ENCODE results near the gene IRF4.
A peak's percentile ranks its signal among the peaks of the same experiment; 100 is the strongest.
"Not testable (repeated sequence)": the region's sequence is repeated elsewhere in the genome, so short reads cannot be mapped to it uniquely, and the experiment has no call there.

The IRF4 gene

DNA sequence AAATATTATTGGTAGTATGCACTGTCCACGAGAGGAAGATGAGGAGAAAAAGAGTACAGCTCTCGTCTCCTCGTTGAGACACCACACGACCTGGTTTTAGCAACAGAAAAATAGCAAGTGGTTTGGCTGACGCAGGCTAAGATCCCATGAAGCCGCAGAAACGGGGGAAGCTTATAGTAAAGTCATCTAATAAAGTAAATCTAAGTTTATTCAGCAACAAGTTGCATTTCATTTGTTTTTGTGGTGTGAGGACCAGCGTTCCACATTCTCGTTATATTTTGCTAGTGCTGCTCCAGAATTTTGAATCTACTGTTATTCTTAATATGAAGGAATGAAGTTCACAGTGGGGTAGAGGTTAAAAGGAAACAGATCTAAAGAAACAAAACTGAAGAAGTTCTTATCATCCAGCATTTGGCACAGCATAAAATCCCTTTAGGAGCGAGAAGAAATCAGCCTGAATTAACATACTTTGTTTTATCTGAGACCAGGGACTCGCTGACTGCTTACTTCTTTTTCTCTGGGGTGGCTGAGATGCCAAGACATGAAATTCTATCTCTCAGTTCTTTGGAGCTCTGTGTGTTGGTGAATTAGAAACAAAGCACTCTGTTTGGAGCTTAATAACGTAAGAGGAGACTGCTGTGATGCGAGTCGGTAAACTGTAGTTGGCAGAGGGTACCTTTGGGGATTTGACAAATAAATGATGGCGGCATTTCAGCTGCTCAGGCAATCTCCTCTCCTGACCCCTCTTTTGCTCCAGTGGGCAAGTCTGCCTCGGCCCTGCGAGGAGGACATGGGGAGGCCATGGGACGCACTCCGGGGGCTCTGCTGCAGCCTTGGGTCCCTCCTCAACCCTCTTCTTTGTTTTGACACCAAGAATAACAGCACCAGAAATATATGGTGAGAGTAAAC, 24.9 kb upstream of the IRF4 start:
- DNase-seq, result no peak

GRCh38 chr6:367298-367794, 24.2 kb upstream of the IRF4 start:
- DNase-seq, result no peak

- DNase-seq, result no peak
Measured at GRCh38 chr6:367891-368630, 23.5 kb upstream of the IRF4 start.

GRCh38 chr6:369559-370431, 21.8 kb upstream of the IRF4 start:
- no peak for DNase-seq

- DNase-seq, result no peak
Measured at GRCh38 chr6:370555-370954, 21.0 kb upstream of the IRF4 start.

GRCh38 chr6:371851-372250, 19.7 kb upstream of the IRF4 start:
- not testable (repeated sequence) for DNase-seq

GRCh38 chr6:372336-372911, 19.1 kb upstream of the IRF4 start:
- peak in 1 of 2 donors; percentile 27 for DNase-seq

GRCh38 chr6:373031-373430, 18.5 kb upstream of the IRF4 start:
- DNase-seq, result no peak

GRCh38 chr6:373773-374724, 17.5 kb upstream of the IRF4 start:
- no peak for DNase-seq

DNA sequence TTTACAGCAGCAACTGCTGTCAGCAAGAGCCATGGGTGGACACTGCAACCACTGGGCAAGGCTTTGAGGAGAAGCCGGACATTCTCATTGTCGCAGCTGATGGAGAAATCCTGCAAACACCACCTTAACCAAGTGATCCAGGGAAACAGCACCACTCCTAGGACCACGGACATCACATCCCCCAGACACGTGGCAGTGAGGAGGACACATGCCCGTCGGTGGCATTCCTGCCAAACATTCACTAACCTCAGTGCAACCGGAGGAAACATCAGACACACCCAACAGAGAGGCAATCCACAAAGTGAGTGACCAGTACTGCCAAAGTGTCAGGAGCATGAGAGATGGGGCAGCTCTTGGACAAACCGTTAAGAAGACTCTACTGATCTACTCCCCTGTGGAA, 16.6 kb upstream of the IRF4 start:
- no peak for DNase-seq

DNA sequence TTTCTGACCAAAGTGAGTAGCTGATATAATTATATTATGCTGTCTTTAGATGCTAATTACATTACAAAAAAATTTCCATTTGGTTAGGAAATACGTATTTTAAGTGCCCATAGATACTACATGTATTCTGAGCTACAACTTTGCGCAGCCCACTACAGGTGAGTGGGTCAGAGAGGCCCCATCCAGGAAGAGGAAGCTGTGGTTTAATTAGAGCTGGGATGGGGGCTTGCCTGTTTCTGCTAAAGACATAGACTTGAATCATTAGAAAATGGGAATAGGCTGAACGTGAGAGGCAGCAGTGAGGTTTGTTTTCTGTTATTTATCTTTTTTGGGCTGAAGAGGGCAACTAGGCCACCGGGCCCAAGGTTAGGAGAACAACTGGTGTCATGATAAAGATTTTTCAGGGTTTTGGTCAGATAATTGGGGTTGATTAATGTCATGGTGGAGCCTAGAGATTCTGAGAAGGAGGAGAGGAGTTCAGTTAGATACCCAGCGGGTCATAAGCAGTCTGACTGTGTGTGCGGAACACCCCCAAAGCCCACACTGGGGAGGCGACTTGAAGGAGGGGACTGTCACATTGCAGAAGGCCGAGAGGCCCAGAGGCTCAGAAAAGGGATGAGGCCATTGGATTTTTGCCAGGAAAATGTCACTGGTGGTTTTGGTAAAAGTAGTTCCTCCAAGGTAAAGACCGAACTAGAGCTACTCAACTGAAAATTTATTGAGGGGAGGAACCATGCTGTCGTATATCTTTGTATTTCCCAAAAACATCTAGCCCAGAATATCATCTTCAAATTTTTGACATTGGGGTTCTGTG, 14.5 kb upstream of the IRF4 start:
- no peak for DNase-seq

DNA sequence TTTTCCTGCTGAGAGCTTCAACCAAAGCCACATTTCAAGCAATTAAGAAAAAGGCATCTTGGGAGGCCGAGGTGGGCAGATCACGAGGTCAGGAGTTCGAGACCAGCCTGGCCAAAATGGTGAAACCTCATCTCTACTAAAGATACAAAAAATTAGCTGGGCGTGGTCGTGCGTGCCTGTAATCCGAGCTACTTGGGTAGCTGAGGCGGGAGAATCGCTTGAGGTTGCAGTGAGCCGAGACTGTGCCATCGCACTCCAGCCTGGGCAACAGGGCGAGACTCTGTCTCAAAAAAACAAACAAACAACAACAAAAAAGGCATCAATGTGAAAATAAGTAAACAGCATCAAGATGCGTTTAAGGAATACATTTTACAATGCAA, 13.9 kb upstream of the IRF4 start:
- DNase-seq, result not testable (repeated sequence)

DNA sequence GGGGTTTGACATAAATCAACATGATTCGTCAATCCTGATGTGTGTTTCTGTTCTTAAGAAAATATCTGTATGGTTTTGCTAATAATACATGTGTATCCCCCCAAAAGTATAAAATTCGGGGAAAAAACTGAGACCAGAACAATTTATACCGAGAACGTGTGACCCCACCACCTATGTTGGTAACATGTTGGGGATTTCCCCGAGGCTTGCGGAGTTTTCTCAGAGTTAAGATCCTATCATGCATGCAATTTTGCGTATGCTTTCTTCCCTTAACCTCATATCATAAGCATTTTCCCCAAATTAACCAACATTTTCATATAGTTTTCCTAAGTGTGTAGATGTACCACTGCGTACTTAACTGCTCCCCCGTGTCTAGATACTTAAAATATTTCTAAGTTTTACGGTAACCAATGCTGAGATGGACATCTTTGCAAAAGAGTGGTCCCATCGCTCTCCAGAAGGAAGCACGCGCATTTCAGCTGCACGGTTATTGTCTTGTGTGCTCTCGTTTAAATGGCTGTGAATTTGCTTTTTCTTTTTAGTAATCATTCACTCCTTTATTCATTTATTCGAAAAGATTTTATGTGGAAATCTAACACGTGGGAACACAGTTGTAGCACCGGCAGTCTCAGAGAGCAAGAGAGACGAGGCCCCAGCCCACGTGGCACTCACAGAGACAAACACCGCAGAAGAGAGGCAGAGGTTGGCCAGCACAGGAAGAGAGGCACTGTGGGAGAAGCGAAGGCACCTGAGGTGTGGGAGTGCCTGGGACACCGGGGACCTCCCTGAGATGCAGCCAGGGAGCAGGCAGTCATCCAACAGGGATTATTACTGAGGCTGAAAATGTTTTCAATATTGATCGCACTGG, 13.2 kb upstream of the IRF4 start:
- no peak for DNase-seq

- DNase-seq, result no peak
Measured at GRCh38 chr6:378958-379409, 12.6 kb upstream of the IRF4 start.

DNA sequence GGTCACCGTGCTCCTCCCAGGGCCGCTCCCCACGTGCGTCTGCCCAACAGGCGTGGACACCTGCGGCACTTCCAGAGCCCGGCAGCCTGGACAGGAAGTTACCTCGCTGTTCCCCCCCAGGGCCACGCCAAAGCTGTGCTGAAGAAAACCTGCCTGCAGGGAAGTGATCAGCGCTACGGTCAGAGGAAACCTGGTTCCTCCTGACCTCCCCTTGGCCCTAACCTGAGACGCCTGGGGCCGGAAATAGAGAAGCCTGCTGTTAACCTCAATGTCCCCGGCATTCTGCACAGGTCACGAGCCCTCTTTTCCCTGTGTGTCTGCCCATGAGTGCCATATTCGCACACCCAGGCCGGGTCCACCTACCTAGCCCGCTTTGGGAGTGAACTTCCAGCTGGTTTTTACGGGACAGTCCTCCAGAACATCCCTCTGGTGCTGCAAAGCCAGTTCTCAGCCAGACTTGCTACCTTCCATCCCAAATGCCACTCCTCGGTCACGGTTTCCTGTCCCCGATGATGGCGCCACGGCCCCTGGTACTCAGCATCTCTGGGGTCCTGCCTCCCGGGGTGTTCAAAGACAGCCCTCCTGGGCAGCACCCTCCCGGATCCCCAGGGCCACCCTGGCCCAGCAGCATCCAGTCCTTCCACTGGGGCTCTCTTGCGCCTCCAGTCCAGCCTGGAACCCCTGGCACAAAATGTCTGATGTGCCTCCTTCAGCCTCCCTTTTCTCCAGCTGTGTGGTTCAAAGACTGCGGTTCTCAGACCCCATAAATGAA, 12.0 kb upstream of the IRF4 start:
- DNase-seq, result no peak

DNA sequence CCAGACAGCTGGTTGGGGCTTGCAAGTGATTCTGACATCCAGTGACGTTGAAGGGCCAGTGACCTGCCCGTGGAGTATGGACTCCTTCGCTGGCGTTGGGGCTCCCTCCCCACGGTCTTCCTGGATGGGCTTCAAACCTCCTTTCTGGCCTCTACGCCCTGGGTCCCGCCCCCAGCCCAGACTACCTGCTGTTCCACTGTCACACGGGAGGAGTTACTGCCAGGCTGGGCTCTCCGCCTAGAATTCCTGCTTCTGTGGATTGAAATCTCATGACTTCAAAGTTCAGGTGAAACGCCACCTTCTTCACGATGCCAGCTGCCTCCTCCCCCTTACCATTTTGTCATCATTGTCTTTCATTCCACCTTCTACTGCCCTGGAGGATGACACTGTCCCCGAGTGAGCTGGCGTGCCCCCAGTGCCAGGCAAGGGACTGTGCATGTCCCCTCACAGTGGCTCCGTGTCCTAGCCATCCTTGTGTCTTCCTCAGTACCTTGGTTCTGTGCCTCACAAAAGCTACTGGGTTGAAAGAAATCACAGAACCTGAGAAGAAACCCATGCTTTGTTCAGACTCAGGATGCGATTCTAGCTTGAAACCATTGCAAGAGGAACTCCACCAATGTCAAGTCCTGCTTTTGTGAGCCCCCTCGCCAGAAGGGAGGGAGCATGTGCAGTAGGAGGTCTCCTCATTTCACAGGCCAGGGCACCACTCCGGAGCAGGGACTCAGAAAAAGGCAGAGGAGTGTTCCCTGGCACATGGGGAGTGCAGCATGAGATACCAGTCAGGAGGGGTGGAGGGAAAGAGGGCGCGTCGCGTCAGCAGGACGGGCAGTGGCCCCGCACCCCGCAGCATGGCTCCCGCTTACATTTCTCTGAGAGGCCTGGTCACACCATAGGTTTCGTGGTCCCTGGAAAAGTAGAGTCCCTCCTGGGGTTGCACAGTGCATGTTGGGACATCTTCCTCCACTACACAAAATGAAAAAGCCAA, 11.0 kb upstream of the IRF4 start:
- no peak for DNase-seq
